Endothelial cell of umbilical vein (primary cell): ENCODE measurements around the gene CLEC7A. TPM values are rescaled to one million over a fixed set of nuclear protein-coding genes. Genes with fewer than 3 reads are reported as not detected.

Source experiments
- BruUV-seq: library from RNA; stranded (reverse); fragments of 400-500 nt; replicated peaks from 2 replicates; lab custom pipeline; 2021; lab: Mats Ljungman, UMichigan
- CTCF ChIA-PET: fragments of 300-600, 350-600 bp; sonication (Branson Sonifier 250); formaldehyde crosslinking; loops from one replicate; lab custom pipeline; 2021; ENCODE audit warnings: antibody characterized with exemption, inconsistent platforms; lab: Charles Lee
- POLR2A ChIA-PET: fragments of 300-600, 350-600 bp; sonication (Branson Sonifier 250); formaldehyde crosslinking; loops from one replicate; lab custom pipeline; 2021; ENCODE audit warnings: antibody characterized with exemption, inconsistent platforms; lab: Charles Lee
- DNase-seq: peaks from one replicate; pipeline ENCODE4 v3.0.0-alpha.2; 2011; ENCODE audit warnings: low read depth, low spot score
- FAIRE-seq: peaks from 2 replicates; lab custom pipeline; 2011; peaks lifted over from hg19 to GRCh38; lab: Jason Lieb, UNC
- H2AFZ ChIP-seq: 2 replicates; pipeline ENCODE4 v1.6.0; 2012; ENCODE audit warnings: low read depth, low read length, control low read depth, inconsistent platforms
- H3K27ac ChIP-seq: 2 replicates; pipeline ENCODE4 v1.5.1; 2011; ENCODE audit warnings: low read depth, mild to moderate bottlenecking, control low read depth, low read length, moderate library complexity; ENCODE audit not compliant: insufficient read depth
- H3K27me3 ChIP-seq, 2 experiments: 2 replicates each; pipeline versions ENCODE4 v1.6.0 to v1.6.1; 2011; ENCODE audit warnings: low read length in 2 of 2, mixed read lengths in 1 of 2; ENCODE audit not compliant: control insufficient read depth in 2 of 2, insufficient read depth in 2 of 2
- H3K36me3 ChIP-seq, 2 experiments: 2 replicates in 1 of 2; 3 replicates in 1 of 2; pipeline ENCODE4 v1.5.1; 2011; ENCODE audit warnings: low read length in 2 of 2, mild to moderate bottlenecking in 1 of 2, moderate library complexity in 1 of 2; ENCODE audit not compliant: control insufficient read depth in 2 of 2, insufficient read depth in 2 of 2; ENCODE audit errors: extremely low read depth in 1 of 2
- H3K4me1 ChIP-seq: 3 replicates; pipeline ENCODE4 v1.5.1; 2011; ENCODE audit warnings: mild to moderate bottlenecking, low read length; ENCODE audit not compliant: control insufficient read depth, insufficient read depth; ENCODE audit errors: extremely low read depth
- H3K4me2 ChIP-seq: 2 replicates; pipeline ENCODE4 v1.6.1; 2011; ENCODE audit warnings: low read length, control low read depth, mixed read lengths; ENCODE audit not compliant: insufficient read depth
- H3K4me3 ChIP-seq, 3 experiments: fragments of 200-600 bp in 1 of 3; sonication (generic), shearing (Covaris generic) in 1 of 3; replicated peaks in 1 of 3; 2 replicates each; pipeline ENCODE4 v1.5.1; 2011 to 2016; ENCODE audit warnings: control low read depth in 3 of 3, low read length in 3 of 3, mild to moderate bottlenecking in 2 of 3, inconsistent platforms in 1 of 3, low read depth in 1 of 3, moderate library complexity in 1 of 3; ENCODE audit not compliant: insufficient read depth in 1 of 3
- H3K79me2 ChIP-seq: 2 replicates; pipeline ENCODE4 v1.6.0; 2012; ENCODE audit warnings: low read length, inconsistent platforms; ENCODE audit not compliant: control insufficient read depth, insufficient read depth
- H3K9ac ChIP-seq: replicated peaks from 2 replicates; pipeline ENCODE3; 2011; ENCODE audit warnings: low read length, control low read depth; ENCODE audit not compliant: insufficient read depth; ENCODE audit errors: extremely low read depth
- H3K9me1 ChIP-seq: replicated peaks from 3 replicates; pipeline ENCODE4 v1.6.0; 2011; ENCODE audit warnings: mild to moderate bottlenecking, low read length; ENCODE audit not compliant: control insufficient read depth, insufficient read depth; ENCODE audit errors: extremely low read depth
- H3K9me3 ChIP-seq: replicated peaks from 2 replicates; pipeline ENCODE4 v1.5.1; 2012; ENCODE audit warnings: low read length, inconsistent platforms; ENCODE audit not compliant: control insufficient read depth, insufficient read depth
- H4K20me1 ChIP-seq: replicated peaks from 2 replicates; pipeline ENCODE3; 2011; ENCODE audit warnings: mild to moderate bottlenecking, low read length; ENCODE audit not compliant: control insufficient read depth, insufficient read depth; ENCODE audit errors: extremely low read depth
- CTCF ChIP-seq, 2 donors: IDR thresholded peaks; 1 replicate in 1 of 2; 2 replicates in 1 of 2; pipeline ENCODE4 v1.5.1; 2011; ENCODE audit warnings: low read length in 2 of 2, mild to moderate bottlenecking in 2 of 2, moderate library complexity in 2 of 2, control low read depth in 1 of 2, inconsistent platforms in 1 of 2, low read depth in 1 of 2; ENCODE audit not compliant: insufficient read depth in 1 of 2; ENCODE audit errors: extremely low read depth in 1 of 2
- EZH2 ChIP-seq: IDR thresholded peaks from 2 replicates; pipeline ENCODE4 v1.6.1; 2012; ENCODE audit warnings: borderline replicate concordance, low read depth, mild to moderate bottlenecking, moderate library complexity, low read length, inconsistent platforms; ENCODE audit not compliant: severe bottlenecking
- FOS ChIP-seq: IDR thresholded peaks from 2 replicates; pipeline ENCODE4 v1.6.1; 2011; ENCODE audit warnings: mild to moderate bottlenecking, low read length, moderate library complexity, borderline replicate concordance; ENCODE audit not compliant: insufficient read depth
- GATA2 ChIP-seq: IDR thresholded peaks from 2 replicates; pipeline ENCODE4 v1.7.0; 2011; ENCODE audit warnings: low read depth, mild to moderate bottlenecking, moderate library complexity, mixed read lengths, low read length; ENCODE audit not compliant: insufficient read length, insufficient read depth
- JUN ChIP-seq: IDR thresholded peaks from 2 replicates; pipeline ENCODE4 v1.6.1; 2011; ENCODE audit warnings: borderline replicate concordance, low read depth; ENCODE audit not compliant: insufficient read length, insufficient read depth
- MAX ChIP-seq: IDR thresholded peaks from 2 replicates; pipeline ENCODE4 v1.6.1; 2011; ENCODE audit not compliant: insufficient read depth, insufficient read length
- MYC ChIP-seq: IDR thresholded peaks from one replicate; pipeline ENCODE4 v1.6.1; 2011; ENCODE audit warnings: mild to moderate bottlenecking, low read depth, low read length
- POLR2A ChIP-seq: IDR thresholded peaks from 2 replicates; pipeline ENCODE4 v1.6.1; 2012; ENCODE audit warnings: low read depth, mild to moderate bottlenecking, control low read depth, low read length
- POLR2AphosphoS5 ChIP-seq: IDR thresholded peaks from 2 replicates; pipeline ENCODE4 v1.6.1; 2012; ENCODE audit warnings: low read depth, mild to moderate bottlenecking, control low read depth, low read length, moderate library complexity; ENCODE audit not compliant: insufficient read depth
- dilution Hi-C: fragments of 300-500 bp; cut with MboI; formaldehyde crosslinking; loops from one replicate; pipeline ENCODE4 v1.15.0; 2019; ENCODE audit warnings: low sequenced_read_pairs; ENCODE audit not compliant: extremely low pct_ligation_motif_present
- intact Hi-C: fragments of 100-400 bp; cut with micrococcal nuclease; formaldehyde crosslinking; loops from one replicate; pipeline ENCODE4 v1.10.0; 2022
- polyA plus RNA-seq, 4 experiments: library from polyadenylated mRNA; depleted of rRNA in 3 of 4; stranded (reverse) in 3 of 4; unstranded in 1 of 4; fragments of >200 nt; gene quantifications; 2 replicates each; pipeline versions ENCODE4 v1.2.1 to v1.2.3, GENCODE V29; 2011 to 2012; ENCODE audit warnings: missing spikeins in 1 of 4
- total RNA-seq: library from RNA; stranded (reverse); gene quantifications from 2 replicates; pipeline ENCODE4 v1.2.3, GENCODE V29; 2021

Gene CLEC7A
- total and polyA plus RNA-seq, 2 donors (not counting 3 experiments of a cell fraction or from before 2014, with no cell fraction given), result not detected

- H3K36me3 ChIP-seq, result no peaks in the 10 kb centered on the region
- no peaks in the 10 kb centered on the region for H3K9me3 ChIP-seq
- CTCF ChIA-PET, result interaction anchor here (0.7 kb wide), 1 partner anchor 10 kb away, joined by 4 read pairs; no protein-coding TSS in a partner anchor
- POLR2A ChIA-PET, result interaction anchor here (1.1 kb wide), 2 partner anchors 32 to 33 kb away, joined by 3 read pairs; no protein-coding TSS in a partner anchor
- H3K27ac ChIP-seq, result no peak overlapping the region
- no peak overlapping the region for H3K4me2 ChIP-seq
- no peaks in the 10 kb centered on the region for H3K27me3 ChIP-seq
- H3K9me1 ChIP-seq, result no peaks in the 10 kb centered on the region
- FAIRE-seq (no peak), DNase-seq (peak; percentile 63)
- TF ChIP-seq JUN (no peak), GATA2 (no peak), MAX (no peak), POLR2A (no peak), FOS (no peak), CTCF (IDR thresholded peaks at IDR 0.05; ENCODE audit: extremely low read depth in 1 of 2, insufficient read depth in 1 of 2, low read depth in 1 of 2, low read length in 2 of 2) (no peak), POLR2AphosphoS5 (no peak), EZH2 (no peak), MYC (no peak)
- intact Hi-C loops, result no loop called here
- no TSS peak for BruUV-seq
- H4K20me1 ChIP-seq, result no peaks in the 10 kb centered on the region
- peaks cover 7% of the 10 kb centered on the region for H3K4me1 ChIP-seq
- no peak overlapping the region for H3K4me3 ChIP-seq
- dilution Hi-C loops, result no loop called here
- H2AFZ ChIP-seq, result peak overlapping the region; percentile 43
- H3K79me2 ChIP-seq, result peaks cover 11% of the 10 kb centered on the region
- no peak overlapping the region for H3K9ac ChIP-seq
Observed at GRCh38 chr12:10101042-10101579, 28.9 kb downstream of the CLEC7A start.
